ENCODE results near the gene OSBPL1A.
"Not testable (repeated sequence)": the region's sequence is repeated elsewhere in the genome, so short reads cannot be mapped to it uniquely, and the experiment has no call there.

Gene OSBPL1A

DNA sequence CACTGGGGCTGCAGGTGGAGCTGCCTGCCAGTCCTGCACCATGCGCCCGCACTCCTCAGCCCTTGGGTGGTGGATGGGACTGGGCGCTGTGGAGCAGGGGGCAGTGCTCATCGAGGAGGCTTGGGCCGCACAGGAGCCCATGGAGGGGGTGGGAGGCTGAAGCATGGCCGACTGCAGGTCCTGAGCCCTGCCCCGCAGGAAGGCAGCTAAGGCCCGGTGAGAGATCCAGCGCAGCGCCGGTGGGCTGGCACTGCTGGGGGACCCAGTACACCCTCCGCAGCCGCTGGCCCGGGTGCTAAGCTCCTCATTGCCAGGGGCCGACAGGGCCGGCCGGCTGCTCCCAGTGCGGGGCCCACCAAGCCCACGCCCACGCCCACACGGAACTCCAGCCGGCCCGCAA, 21.1 kb downstream of the OSBPL1A start:
- not testable (repeated sequence) for H3K36me3 Mint-ChIP-seq; H3K27ac Mint-ChIP-seq; DNase-seq (ENCODE audit: low spot score in 2 of 2); ATAC-seq; H3K9me3 Mint-ChIP-seq; H3K4me1 Mint-ChIP-seq; H3K4me3 Mint-ChIP-seq

DNA sequence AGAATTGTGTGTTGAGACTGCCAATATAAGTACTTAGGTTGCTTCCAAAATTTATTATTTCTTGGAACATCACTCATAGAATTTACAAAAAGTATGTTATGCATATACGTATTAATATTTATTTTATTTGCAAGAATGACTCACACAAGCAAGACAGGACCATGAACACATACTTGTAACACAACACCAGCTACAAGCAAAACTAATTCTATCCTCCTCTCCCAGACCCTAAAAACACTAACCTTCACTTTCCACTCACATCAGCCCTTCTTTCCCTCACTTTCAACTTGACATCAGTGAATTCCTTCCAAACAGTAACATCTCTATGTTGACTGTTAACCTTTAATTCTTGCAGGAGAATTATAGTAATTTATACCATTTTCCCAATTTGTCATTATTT, 24.3 kb downstream of the OSBPL1A start:
- no peak for ATAC-seq
- Mint-ChIP-seq H3K4me3 (no peak overlapping the region), H3K36me3 (no peaks in the 10 kb centered on the region), H3K9me3 (no peaks in the 10 kb centered on the region), H3K27ac (no peak overlapping the region), H3K4me1 (peaks cover 24% of the 10 kb centered on the region)
- DNase-seq (ENCODE audit: low spot score in 2 of 2), result no peak

DNA sequence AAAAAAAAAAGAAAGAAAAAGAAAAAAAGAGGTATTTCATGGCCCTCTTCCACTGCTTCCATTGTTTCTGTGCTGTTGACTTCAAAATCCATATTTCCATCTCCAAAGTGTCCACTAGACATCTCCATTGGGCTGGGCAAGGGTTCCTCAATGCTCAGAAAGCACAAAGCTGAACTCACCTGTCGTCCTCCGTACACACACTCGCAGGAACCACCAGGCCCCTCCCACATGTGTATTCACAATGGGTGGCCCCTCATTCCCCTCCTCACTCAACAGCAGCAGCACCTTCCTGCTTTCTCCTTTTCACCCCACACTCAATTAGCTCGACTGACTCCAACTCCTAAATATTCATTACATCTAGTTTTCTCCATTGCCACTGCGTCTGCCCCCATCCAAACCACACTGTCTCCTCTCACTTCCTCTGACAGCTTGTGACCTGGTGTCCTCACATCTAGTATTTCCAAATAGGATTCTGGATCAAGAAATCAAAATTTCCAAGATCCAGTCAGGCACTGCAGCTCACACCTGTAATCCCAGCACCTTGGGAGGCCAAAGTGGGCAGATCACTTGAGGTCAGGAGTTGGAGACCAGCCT, 25.2 kb downstream of the OSBPL1A start:
- ATAC-seq (no peak), DNase-seq (ENCODE audit: low spot score in 2 of 2) (no peak)
- no peak overlapping the region for H3K4me3 Mint-ChIP-seq
- no peak overlapping the region for H3K27ac Mint-ChIP-seq
- H3K4me1 Mint-ChIP-seq, result peaks cover 24% of the 10 kb centered on the region
- H3K9me3 Mint-ChIP-seq, result no peaks in the 10 kb centered on the region
- no peaks in the 10 kb centered on the region for H3K36me3 Mint-ChIP-seq

DNA sequence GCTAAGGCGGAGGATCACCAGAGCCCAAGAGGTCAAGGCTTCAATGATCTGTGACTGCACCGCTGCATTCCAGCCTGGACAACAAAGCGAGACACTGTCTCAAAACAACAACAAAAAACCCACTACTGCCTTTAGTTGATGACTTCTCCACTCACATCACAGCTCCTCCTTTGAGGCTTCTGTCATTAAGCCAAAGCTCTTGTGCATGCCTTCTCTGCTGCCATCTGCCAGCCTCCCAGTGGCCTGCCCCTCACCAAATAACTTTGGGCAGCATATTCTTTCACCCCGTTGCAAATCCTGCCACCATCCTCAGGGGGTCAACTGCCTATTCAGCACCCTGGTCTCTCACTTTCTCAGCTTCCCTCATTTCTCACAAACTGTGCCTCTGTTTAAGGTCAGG, 27.5 kb downstream of the OSBPL1A start:
- ATAC-seq, result no peak
- peaks cover 24% of the 10 kb centered on the region for H3K4me1 Mint-ChIP-seq
- no peak overlapping the region for H3K4me3 Mint-ChIP-seq
- DNase-seq (ENCODE audit: low spot score in 2 of 2), result no peak
- peak overlapping the region; percentile 27 for H3K27ac Mint-ChIP-seq
- no peaks in the 10 kb centered on the region for H3K36me3 Mint-ChIP-seq
- no peaks in the 10 kb centered on the region for H3K9me3 Mint-ChIP-seq

DNA sequence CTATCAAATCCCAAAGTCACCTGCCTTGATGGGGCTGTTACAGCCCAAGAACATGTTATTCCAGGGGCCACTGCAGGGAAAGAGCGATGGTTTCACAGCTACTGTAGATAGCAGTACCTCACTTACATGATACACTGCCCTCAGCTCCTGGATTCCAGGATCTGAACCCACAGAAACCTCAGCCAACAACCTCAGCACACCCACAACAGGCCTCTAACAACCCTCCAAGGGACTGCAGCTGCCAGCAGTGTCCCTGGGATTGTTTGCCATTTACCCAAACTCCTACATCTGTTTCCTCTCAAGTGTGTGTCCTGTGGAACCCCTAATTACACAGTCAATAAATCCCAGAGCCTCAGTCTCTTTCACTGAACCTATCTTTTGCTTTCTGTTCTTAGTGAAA, 28.2 kb downstream of the OSBPL1A start:
- peaks cover 24% of the 10 kb centered on the region for H3K4me1 Mint-ChIP-seq
- ATAC-seq (no peak), DNase-seq (ENCODE audit: low spot score in 2 of 2) (no peak)
- peak overlapping the region; percentile 2 for H3K4me3 Mint-ChIP-seq
- no peaks in the 10 kb centered on the region for H3K36me3 Mint-ChIP-seq
- peak overlapping the region; percentile 27 for H3K27ac Mint-ChIP-seq
- no peaks in the 10 kb centered on the region for H3K9me3 Mint-ChIP-seq

DNA sequence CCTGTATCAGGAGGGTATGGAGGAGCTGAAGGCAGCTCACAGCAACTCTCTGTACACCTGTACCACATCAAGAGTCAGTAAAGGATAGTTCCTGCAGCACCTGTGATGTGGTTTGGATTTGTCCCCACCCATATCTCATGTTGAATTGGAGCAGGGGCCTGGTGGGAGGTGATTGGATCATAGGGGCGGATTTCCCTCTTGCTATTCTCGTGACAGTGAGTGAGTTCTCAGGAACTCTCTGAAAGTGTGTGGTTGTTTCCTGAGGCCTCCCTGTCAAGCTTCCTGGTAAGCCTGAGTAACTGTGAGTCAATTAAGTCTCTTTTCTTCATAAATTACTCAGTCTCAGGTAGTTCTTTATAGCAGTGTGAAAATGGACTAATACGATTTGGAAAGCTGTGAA, 28.9 kb downstream of the OSBPL1A start:
- peak; percentile 89 for ATAC-seq
- Mint-ChIP-seq H3K9me3 (no peaks in the 10 kb centered on the region), H3K4me1 (peaks cover 24% of the 10 kb centered on the region), H3K4me3 (peak overlapping the region; percentile 2), H3K36me3 (no peaks in the 10 kb centered on the region), H3K27ac (no peak overlapping the region)
- DNase-seq (ENCODE audit: low spot score in 2 of 2), result peak in 1 of 2 donors; percentile 52

DNA sequence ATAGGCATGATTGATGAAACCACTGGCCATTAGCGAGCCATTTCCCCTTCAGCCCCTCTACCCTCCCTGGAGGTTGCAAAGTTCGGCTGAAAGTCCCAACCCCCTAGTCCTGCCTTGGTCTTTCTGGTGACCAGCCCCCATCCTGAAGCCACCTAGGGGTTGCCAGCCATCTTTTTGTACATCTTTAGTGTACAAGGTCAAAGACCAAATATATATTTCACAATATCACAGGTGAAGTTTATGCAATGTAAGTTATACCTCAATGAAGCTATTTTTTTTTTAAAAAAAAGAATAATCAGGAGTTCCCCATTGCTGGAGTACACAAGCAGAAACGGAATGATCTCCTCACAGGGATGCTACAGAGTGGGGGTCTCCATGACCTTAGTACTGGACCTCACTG, 31.3 kb downstream of the OSBPL1A start:
- Mint-ChIP-seq H3K9me3 (no peaks in the 10 kb centered on the region), H3K36me3 (no peaks in the 10 kb centered on the region), H3K4me1 (peaks cover 24% of the 10 kb centered on the region), H3K4me3 (no peak overlapping the region), H3K27ac (no peak overlapping the region)
- ATAC-seq (no peak), DNase-seq (ENCODE audit: low spot score in 2 of 2) (peak in 1 of 2 donors; percentile 25)

DNA sequence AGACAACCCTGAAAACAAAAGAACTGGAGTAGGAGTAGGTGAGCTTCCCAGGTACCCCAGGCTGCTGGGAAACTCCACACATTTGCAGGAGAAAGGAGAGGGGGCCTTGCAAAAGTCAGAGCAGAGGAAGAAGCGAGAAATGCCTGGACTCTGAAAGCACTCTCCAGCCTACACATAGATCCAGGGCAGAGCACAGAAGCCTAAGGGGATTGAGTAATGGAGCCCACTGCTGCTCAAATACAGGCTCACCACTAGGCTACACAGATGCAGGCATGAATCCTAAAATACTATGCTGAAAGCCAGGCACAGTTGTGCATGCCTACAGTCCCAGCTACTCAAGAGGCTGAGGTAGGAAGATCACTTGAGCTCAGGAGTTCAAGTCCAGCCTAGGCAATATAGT, 33.4 kb downstream of the OSBPL1A start:
- ATAC-seq, result no peak
- Mint-ChIP-seq H3K36me3 (no peaks in the 10 kb centered on the region), H3K9me3 (no peaks in the 10 kb centered on the region), H3K4me3 (no peak overlapping the region), H3K4me1 (peaks cover 8% of the 10 kb centered on the region), H3K27ac (no peak overlapping the region)
- no peak for DNase-seq (ENCODE audit: low spot score in 2 of 2)

DNA sequence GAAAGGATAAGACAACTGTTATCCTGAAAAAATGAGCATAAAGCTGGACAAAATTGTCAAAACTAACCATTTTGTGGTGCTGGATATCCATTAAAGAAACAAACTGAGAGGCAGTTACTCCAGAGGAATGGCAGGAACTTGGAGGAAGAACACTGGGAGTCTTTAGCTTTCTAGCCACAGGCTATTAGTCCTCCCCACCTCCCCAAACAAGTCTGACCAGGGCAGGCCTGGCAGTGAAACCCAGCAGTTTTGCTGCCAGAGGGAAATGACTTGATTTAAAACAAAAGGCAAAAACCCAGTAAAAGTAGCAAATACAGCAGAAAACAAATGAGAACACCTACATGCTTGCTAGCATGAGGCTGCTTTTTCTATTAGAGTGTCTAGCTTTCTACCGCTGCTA, 34.9 kb downstream of the OSBPL1A start:
- no peaks in the 10 kb centered on the region for H3K36me3 Mint-ChIP-seq

DNA sequence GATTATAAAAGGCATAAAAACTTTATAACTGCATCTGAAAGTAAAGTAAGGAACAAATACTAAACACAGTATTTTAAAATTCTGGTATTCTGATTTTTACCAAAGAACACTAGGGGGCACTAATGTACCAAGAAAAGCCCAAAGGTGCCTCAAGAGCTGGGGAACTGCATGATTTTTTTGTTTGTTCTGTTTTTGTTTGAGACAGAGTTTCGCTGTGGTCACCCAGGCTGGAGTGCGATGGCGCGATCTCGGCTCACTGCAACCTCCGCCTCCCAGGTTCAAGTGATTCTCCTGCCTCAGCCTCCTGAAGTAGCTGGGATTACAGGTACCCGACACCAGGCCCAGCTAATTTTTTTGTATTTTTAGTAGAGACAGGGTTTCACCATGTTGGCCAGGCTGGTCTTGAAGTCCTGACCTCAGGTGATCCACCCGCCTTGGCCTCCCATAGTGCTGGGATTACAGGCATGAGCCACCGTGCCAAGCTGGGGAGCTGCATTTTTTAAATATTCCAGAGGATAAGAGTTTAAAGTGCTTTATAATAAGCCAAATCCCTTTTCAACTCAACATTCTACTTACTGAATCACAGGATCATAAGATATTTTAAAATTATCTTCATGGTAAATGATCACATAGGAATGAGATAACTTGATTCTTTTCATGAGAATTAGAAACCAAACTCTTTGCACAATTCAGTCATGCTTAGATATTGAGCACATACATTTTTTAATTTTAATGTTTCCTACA, 37.7 kb downstream of the OSBPL1A start:
- not testable (repeated sequence) for H3K4me3 Mint-ChIP-seq

More for the DNA sequence above, 34.9 kb downstream of the OSBPL1A start:
- DNase-seq (ENCODE audit: low spot score in 2 of 2) (no peak), ATAC-seq (no peak)
- no peak overlapping the region for H3K4me3 Mint-ChIP-seq
- H3K27ac Mint-ChIP-seq, result no peak overlapping the region
- no peaks in the 10 kb centered on the region for H3K4me1 Mint-ChIP-seq
- H3K9me3 Mint-ChIP-seq, result no peaks in the 10 kb centered on the region

DNA sequence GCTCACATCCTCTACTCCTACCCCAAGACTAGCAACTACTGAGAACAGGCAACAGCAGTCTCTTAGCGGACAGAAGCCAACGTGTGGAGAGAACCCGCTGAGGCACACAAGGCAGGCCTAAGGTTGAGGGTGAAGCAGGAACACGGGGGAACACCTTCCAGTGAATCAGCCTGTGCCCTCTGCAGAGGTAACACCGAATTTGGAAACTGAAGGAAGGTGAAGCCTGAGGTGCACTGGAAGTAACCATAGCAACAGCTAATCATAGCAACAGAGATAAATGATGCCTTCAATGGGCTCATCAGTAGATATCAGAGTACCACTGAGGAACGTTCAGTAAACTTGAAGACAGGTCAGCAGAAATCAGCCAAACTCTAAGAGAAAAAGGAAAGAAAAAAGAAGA, 43.3 kb downstream of the OSBPL1A start:
- no peak for ATAC-seq
- peak in 1 of 2 donors; percentile 40 for DNase-seq (ENCODE audit: low spot score in 2 of 2)
- no peak overlapping the region for H3K27ac Mint-ChIP-seq

More for the DNA sequence above, 37.7 kb downstream of the OSBPL1A start:
- H3K27ac Mint-ChIP-seq; DNase-seq (ENCODE audit: low spot score in 2 of 2); H3K9me3 Mint-ChIP-seq; H3K4me1 Mint-ChIP-seq; H3K36me3 Mint-ChIP-seq: not testable (repeated sequence)
- peak; percentile 69 for ATAC-seq

DNA sequence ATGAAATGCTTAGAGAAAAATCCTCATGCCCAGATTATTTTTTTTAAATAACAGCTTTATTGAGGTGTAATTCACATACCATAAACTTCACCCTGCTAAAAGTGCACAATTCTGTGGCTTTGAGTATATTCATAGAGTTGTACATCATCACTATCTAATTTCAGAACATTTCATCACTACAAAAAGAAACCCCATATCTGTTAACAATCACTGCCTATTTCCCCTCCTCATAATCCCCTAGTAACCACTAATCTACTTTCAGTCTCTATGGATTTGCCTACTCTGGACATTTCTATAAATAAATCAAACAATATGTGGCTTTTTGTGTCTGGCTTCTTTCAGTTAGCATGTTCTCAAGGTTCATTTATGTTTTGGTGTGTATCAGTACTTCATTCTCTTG, 51.4 kb downstream of the OSBPL1A start:
- DNase-seq (ENCODE audit: low spot score in 2 of 2), result no peak
- Mint-ChIP-seq H3K36me3 (no peaks in the 10 kb centered on the region), H3K4me3 (no peak overlapping the region), H3K9me3 (no peaks in the 10 kb centered on the region), H3K4me1 (no peaks in the 10 kb centered on the region), H3K27ac (no peak overlapping the region)
- no peak for ATAC-seq

More for the DNA sequence above, 43.3 kb downstream of the OSBPL1A start:
- H3K4me1 Mint-ChIP-seq, result no peaks in the 10 kb centered on the region
- no peaks in the 10 kb centered on the region for H3K36me3 Mint-ChIP-seq
- H3K9me3 Mint-ChIP-seq, result no peaks in the 10 kb centered on the region
- H3K4me3 Mint-ChIP-seq, result no peak overlapping the region

DNA sequence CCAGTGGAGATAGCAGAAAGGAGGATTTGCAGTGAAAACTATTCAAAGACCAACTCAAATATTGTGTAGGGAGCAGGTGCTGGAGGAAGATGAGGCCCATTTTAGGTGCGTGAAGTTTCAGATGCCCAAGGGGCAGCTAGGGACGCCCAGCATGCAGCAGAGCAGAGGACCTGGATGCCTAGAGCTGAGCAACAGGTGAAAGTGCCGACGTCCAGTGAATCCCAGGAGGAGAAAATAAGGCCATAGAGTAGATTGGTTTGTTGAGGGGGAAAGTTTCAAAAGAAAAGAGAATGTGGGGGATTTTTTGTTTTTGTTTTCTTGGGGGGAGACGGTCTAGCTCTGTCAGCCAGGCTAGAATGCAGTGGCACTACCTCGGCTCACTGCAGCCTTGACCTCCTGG, 53.1 kb downstream of the OSBPL1A start:
- no peaks in the 10 kb centered on the region for H3K36me3 Mint-ChIP-seq
- no peak overlapping the region for H3K4me3 Mint-ChIP-seq
- H3K4me1 Mint-ChIP-seq, result no peaks in the 10 kb centered on the region
- ATAC-seq (no peak), DNase-seq (ENCODE audit: low spot score in 2 of 2) (no peak)
- H3K27ac Mint-ChIP-seq, result no peak overlapping the region
- no peaks in the 10 kb centered on the region for H3K9me3 Mint-ChIP-seq

DNA sequence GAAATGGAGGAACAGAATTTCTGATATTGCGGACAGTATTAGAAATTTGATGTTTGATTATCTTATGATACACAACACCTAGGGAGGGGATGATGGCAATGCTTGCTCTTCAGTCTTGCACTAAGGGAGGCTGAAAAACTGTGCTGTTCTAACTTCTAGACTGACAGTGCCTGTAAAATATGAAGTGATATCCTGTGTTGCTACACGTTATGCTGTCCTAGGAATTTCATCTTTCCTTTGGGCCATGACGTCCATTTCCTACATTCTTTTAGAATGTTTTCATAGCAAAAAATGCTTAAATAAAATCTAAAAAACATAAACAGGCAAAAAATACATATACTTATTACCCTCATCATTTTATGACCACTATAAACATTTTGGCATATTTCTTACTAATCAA, 55.3 kb downstream of the OSBPL1A start:
- no peaks in the 10 kb centered on the region for H3K36me3 Mint-ChIP-seq
- no peak overlapping the region for H3K4me3 Mint-ChIP-seq
- DNase-seq (ENCODE audit: low spot score in 2 of 2) (no peak), ATAC-seq (no peak)
- no peaks in the 10 kb centered on the region for H3K9me3 Mint-ChIP-seq
- H3K27ac Mint-ChIP-seq, result no peak overlapping the region
- H3K4me1 Mint-ChIP-seq, result no peaks in the 10 kb centered on the region

DNA sequence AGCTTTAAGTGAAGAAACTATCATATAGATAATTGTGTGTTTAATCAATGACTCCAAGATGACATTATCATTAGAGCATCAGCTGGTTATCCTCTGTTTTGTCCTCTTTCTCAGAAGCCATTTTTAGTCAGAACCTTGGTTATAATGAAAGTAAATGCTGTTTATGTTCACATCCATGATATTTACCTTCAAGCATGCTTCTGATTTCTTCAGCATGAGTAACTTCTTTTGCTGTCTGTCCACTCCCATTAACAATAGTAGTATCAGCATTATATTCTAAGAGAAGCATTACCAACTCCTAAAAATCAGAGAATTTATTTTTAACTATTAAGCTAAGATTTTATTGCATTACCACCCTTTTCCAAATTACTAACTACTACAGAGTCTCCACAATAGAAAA, 56.3 kb downstream of the OSBPL1A start:
- H3K4me1 Mint-ChIP-seq, result no peaks in the 10 kb centered on the region
- H3K36me3 Mint-ChIP-seq, result no peaks in the 10 kb centered on the region
- no peaks in the 10 kb centered on the region for H3K9me3 Mint-ChIP-seq
- H3K27ac Mint-ChIP-seq, result no peak overlapping the region
- no peak for ATAC-seq
- no peak overlapping the region for H3K4me3 Mint-ChIP-seq
- no peak for DNase-seq (ENCODE audit: low spot score in 2 of 2)

DNA sequence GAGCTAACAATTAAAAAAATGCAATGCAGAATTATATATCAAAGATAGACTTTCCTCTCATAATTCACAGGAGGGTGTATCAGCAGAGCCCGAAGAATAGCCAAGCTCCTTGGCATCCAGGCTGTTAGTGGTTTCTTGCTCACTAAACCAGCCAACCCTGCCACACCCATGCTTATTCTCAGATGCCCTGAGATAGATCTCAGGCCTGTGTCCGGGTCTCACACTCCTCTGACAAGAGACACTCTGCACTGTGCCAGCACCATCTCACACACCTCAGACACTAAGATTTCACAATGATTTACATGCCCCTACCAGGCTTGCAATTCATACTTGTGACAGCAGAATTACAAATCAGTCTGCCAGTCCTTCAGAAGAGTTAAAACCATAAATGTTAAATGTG, 64.5 kb downstream of the OSBPL1A start:
- no peaks in the 10 kb centered on the region for H3K9me3 Mint-ChIP-seq
- no peaks in the 10 kb centered on the region for H3K36me3 Mint-ChIP-seq
- H3K4me1 Mint-ChIP-seq, result no peaks in the 10 kb centered on the region
- H3K4me3 Mint-ChIP-seq, result no peak overlapping the region
- DNase-seq (ENCODE audit: low spot score in 2 of 2), result no peak
- no peak overlapping the region for H3K27ac Mint-ChIP-seq
- no peak for ATAC-seq
